Stimulated activated memory B cell treated with anti-CD40 and anti-IgM and Interleukin-4, amounts not matched to agents 10 μg/mL and 1 μg/mL and 100 μg/mL, for 72 hours (primary cell): ENCODE results near the gene C5orf47.

ENCODE experiments used
- ATAC-seq: fragments of 150-1000 bp; cut with Tn5 transposase; 2 replicates; pipeline ENCODE4 v1.10.0; 2021
- H3K27ac Mint-ChIP-seq: one replicate; pipeline ENCODE4 v1.8.0; 2022; ENCODE audit warnings: mild to moderate bottlenecking, mixed read lengths
- H3K27me3 Mint-ChIP-seq: one replicate; pipeline ENCODE4 v1.8.0; 2022; ENCODE audit warnings: mixed read lengths
- H3K36me3 Mint-ChIP-seq: one replicate; pipeline ENCODE4 v1.8.0; 2022; ENCODE audit warnings: mixed read lengths
- H3K4me1 Mint-ChIP-seq: one replicate; pipeline ENCODE4 v1.8.0; 2022; ENCODE audit warnings: mixed read lengths
- H3K4me3 Mint-ChIP-seq: one replicate; pipeline ENCODE4 v1.8.0; 2022; ENCODE audit warnings: mild to moderate bottlenecking, moderate library complexity, mixed read lengths
- H3K9me3 Mint-ChIP-seq: one replicate; pipeline ENCODE4 v1.8.0; 2022; ENCODE audit warnings: mixed read lengths

C5orf47 gene

DNA sequence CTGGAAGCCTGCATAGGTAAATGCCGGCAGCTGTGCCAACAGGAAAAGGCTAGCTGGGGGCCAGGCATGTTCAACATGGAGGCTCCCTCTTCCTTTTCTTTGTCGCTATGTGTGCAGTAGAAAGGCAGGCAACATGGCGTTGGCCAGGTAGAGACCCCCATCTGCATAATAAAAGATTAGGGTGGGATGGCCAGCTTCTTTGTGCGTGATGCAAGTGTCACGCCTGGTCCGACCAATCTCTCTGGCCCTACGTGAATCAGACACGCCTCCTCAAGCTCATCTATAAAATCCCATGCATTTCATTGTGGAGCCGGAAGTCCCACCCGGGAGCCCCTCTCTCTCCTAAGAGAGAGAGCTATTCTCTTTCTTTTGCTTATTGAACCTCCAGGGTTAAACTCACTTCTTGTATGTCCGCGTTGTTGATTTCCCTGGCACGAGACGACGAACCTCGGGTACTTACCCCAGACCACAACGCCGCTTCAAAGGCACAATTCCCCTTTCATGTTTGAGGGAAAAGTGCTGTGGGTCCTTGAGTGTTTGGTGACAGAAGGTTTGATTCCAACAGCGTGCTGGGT is 25.0 kb upstream of the C5orf47 start:
- peaks cover 9% of the 10 kb centered on the region for H3K36me3 Mint-ChIP-seq
- ATAC-seq: no peak
- no peak overlapping the region for H3K27ac Mint-ChIP-seq
- H3K27me3 Mint-ChIP-seq: peaks cover 3% of the 10 kb centered on the region
- no peaks in the 10 kb centered on the region for H3K9me3 Mint-ChIP-seq
- H3K4me1 Mint-ChIP-seq: no peaks in the 10 kb centered on the region
- H3K4me3 Mint-ChIP-seq: no peak overlapping the region

- Mint-ChIP-seq H3K4me3 (no peak overlapping the region), H3K4me1 (no peaks in the 10 kb centered on the region), H3K27me3 (peaks cover 8% of the 10 kb centered on the region), H3K27ac (no peak overlapping the region), H3K36me3 (peaks cover 9% of the 10 kb centered on the region), H3K9me3 (no peaks in the 10 kb centered on the region)
- ATAC-seq: no peak
These were observed 24.5 kb upstream of the C5orf47 start for GRCh38 chr5:173964506-173964905.

GRCh38 chr5:173967241-173967640 is 21.7 kb upstream of the C5orf47 start:
- ATAC-seq: no peak
- no peak overlapping the region for H3K4me3 Mint-ChIP-seq
- H3K36me3 Mint-ChIP-seq: peaks cover 9% of the 10 kb centered on the region
- no peak overlapping the region for H3K27ac Mint-ChIP-seq
- peaks cover 26% of the 10 kb centered on the region for H3K27me3 Mint-ChIP-seq
- no peaks in the 10 kb centered on the region for H3K4me1 Mint-ChIP-seq
- H3K9me3 Mint-ChIP-seq: peaks cover 3% of the 10 kb centered on the region

DNA sequence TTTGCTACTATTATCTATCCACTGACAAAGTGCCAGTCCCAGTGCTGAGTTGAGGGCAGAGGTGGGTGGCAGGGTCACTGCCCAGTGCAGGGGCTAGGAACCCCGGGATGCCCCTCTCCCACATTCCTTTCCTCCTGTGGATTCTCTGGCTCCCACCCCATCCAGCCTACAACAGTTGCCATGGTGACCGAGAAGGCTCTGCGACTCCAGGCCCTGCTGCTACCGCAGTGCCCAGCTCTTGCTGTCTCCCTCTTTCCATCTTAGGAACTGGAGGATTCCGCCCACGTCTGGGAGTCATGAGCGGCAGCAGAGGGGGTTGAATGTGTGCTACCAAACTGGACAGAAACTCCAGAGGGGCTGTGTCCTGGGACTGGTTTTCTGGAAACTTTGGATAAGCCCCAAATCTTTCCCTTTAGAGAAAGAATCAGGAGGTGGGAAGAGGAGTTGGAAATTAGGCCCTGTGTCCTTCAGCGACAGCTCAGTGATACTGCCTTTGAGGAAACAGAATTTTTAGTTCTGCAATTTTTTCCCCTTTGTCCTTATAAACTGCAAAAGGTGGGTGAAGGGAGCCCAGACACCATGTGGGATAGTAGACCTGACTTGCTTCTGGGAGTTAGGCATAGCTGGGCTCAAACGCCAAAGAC is 20.7 kb upstream of the C5orf47 start:
- no peak overlapping the region for H3K4me3 Mint-ChIP-seq
- no peaks in the 10 kb centered on the region for H3K36me3 Mint-ChIP-seq
- H3K27me3 Mint-ChIP-seq: peaks cover 29% of the 10 kb centered on the region
- ATAC-seq: no peak
- no peak overlapping the region for H3K27ac Mint-ChIP-seq
- peaks cover 6% of the 10 kb centered on the region for H3K4me1 Mint-ChIP-seq
- peaks cover 3% of the 10 kb centered on the region for H3K9me3 Mint-ChIP-seq

DNA sequence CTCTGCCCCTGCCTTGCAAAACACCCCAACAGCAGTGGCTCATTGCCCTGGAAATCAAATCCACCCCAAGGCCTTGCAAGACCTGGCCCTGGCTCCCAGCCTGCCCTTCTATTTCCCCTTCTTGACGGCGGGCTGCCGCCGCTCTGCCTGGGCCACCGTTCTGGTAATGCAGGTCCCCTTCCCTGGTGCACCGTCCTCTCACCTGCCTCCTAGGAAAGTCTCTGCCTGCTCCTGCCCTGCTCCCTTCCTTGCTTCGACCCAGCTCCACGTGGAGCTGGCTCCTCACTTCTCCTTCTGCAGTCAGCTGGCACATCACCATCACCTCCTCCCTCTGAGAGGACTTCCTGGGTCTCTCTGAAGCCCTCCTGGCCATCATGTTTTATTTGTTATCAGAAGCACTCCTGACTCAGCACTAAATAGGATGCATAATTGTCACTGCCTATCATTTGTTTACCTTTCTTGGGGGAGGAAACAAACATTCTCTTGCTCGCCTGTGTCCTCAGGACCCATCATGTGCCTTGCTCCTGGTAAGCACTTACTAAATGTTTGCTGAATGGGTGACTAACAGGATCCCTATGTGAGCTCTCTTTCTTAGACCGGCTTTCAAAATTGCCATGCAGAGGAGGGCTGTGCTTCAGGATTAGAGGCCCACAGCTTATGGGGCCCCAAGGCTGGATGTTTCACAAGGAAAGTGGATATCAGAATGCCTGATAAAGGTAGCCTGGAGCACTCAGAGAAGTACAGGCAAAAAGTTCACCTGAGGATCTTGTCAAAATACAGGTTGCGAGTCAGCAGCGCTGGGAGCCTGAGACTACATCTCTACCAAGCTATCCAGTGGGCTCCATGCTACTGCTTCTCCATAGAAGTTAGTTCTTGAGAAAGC is 19.6 kb upstream of the C5orf47 start:
- no peak for ATAC-seq
- Mint-ChIP-seq H3K27me3 (peaks cover 40% of the 10 kb centered on the region), H3K27ac (no peak overlapping the region), H3K4me3 (no peak overlapping the region), H3K4me1 (peaks cover 14% of the 10 kb centered on the region), H3K9me3 (peaks cover 3% of the 10 kb centered on the region), H3K36me3 (no peaks in the 10 kb centered on the region)

DNA sequence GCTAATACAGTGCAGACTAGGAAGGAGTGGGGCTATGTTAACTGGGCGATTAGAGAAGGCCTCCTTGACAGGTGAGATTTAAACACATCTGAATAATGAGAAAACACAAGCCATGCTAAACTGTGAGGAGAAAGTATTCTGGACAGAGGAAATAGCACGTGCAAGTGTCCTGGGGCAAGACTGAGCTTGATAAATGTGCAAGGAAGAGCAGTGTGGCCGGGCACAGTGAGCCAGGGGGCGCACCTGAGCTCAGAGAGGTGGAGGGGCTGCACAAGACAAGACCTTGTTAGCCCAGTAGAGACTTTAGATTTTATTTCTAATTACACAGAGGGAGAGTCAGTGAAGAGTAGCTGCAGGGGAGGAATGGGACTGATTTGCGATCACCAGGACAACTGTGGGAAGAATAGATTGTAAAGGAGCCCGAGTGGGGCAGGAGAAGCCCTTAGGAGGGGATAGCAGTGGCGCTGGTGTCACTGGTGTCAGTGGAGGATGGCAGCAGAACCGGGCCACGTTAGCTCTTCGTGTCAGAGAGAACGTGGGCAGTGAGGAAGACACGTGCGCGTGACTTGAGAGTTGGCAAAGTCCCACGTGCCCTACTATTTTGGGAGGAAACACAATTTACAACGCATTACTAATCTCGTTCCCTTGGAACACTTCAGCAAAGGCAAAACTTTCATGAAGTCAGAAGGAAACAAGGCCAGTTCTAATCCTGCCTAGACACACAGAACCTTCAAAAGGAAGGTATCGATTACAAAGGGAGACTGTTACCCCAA is 17.9 kb upstream of the C5orf47 start:
- ATAC-seq: no peak
- Mint-ChIP-seq H3K27me3 (peaks cover 40% of the 10 kb centered on the region), H3K4me3 (no peak overlapping the region), H3K4me1 (peaks cover 14% of the 10 kb centered on the region), H3K36me3 (no peaks in the 10 kb centered on the region), H3K27ac (no peak overlapping the region), H3K9me3 (peaks cover 3% of the 10 kb centered on the region)

GRCh38 chr5:173971681-173972345 is 17.2 kb upstream of the C5orf47 start:
- Mint-ChIP-seq H3K36me3 (no peaks in the 10 kb centered on the region), H3K4me3 (no peak overlapping the region), H3K9me3 (peaks cover 3% of the 10 kb centered on the region), H3K27me3 (peaks cover 40% of the 10 kb centered on the region), H3K4me1 (peaks cover 14% of the 10 kb centered on the region), H3K27ac (no peak overlapping the region)
- ATAC-seq: no peak

DNA sequence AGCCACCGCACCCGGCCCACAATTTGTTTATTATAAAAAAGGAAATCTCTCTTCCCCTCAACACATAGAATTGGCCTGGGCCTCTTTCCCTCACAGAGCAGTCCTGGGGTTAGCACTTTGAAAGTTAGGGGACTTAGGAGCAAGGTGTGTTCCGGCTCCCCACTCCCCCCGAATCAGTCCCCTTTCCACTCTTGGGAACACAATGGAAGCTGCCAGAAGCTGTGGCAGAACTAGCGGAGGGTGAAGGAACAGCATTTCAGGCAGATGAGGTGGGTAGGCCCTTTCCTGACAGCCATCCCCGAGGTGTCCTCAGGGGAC is 16.4 kb upstream of the C5orf47 start:
- no peaks in the 10 kb centered on the region for H3K36me3 Mint-ChIP-seq
- no peak overlapping the region for H3K4me3 Mint-ChIP-seq
- peaks cover 40% of the 10 kb centered on the region for H3K27me3 Mint-ChIP-seq
- peaks cover 14% of the 10 kb centered on the region for H3K4me1 Mint-ChIP-seq
- H3K27ac Mint-ChIP-seq: no peak overlapping the region
- no peak for ATAC-seq
- peaks cover 3% of the 10 kb centered on the region for H3K9me3 Mint-ChIP-seq

- H3K27me3 Mint-ChIP-seq: peaks cover 40% of the 10 kb centered on the region
These were observed 15.9 kb upstream of the C5orf47 start for GRCh38 chr5:173972925-173973615.

GRCh38 chr5:173973616-173973969 is 15.4 kb upstream of the C5orf47 start:
- peak overlapping the region; percentile 52 for H3K27ac Mint-ChIP-seq
- H3K4me1 Mint-ChIP-seq: peaks cover 14% of the 10 kb centered on the region

More at GRCh38 chr5:173972925-173973615, 15.9 kb upstream of the C5orf47 start:
- H3K4me3 Mint-ChIP-seq: peak overlapping the region; percentile 81
- peak overlapping the region; percentile 52 for H3K27ac Mint-ChIP-seq
- H3K36me3 Mint-ChIP-seq: no peaks in the 10 kb centered on the region
- H3K4me1 Mint-ChIP-seq: peaks cover 14% of the 10 kb centered on the region
- peaks cover 3% of the 10 kb centered on the region for H3K9me3 Mint-ChIP-seq
- peak; percentile 81 for ATAC-seq

DNA sequence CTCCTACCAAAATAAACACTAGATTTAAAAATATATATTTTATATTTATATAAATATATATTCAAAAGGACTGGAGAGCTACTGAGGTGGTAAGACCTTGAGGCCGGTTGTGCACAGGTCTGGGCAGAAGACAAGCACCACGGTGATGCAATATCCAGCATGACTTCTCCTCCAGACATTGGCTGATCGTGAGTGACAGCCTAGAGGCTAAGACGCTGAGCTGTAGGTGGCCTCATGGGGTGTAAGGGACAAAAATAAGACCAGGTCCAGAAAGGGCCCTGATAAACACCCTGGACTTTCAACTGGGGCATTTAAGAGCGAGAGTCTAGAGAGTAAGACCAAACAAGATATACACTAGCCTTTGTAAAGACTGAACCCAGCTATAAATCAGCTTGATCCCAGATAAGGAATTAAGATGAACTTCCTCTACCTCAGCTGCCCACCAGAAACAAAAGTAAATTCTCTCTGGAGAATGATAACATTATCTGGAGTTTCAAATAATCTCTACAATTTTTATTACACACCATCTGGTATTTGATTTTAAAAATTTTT is 14.2 kb upstream of the C5orf47 start:
- Mint-ChIP-seq H3K36me3 (no peaks in the 10 kb centered on the region), H3K27ac (no peak overlapping the region), H3K4me3 (no peak overlapping the region), H3K9me3 (peaks cover 3% of the 10 kb centered on the region), H3K27me3 (peaks cover 44% of the 10 kb centered on the region), H3K4me1 (peaks cover 14% of the 10 kb centered on the region)
- no peak for ATAC-seq

More at GRCh38 chr5:173973616-173973969, 15.4 kb upstream of the C5orf47 start:
- peak overlapping the region; percentile 81 for H3K4me3 Mint-ChIP-seq
- peaks cover 44% of the 10 kb centered on the region for H3K27me3 Mint-ChIP-seq
- ATAC-seq: peak; percentile 35
- peaks cover 3% of the 10 kb centered on the region for H3K9me3 Mint-ChIP-seq
- no peaks in the 10 kb centered on the region for H3K36me3 Mint-ChIP-seq

GRCh38 chr5:173981185-173981761 is 7.7 kb upstream of the C5orf47 start:
- H3K27me3 Mint-ChIP-seq: peaks cover 66% of the 10 kb centered on the region
- no peak overlapping the region for H3K27ac Mint-ChIP-seq
- no peaks in the 10 kb centered on the region for H3K4me1 Mint-ChIP-seq
- peaks cover 6% of the 10 kb centered on the region for H3K36me3 Mint-ChIP-seq
- peaks cover 6% of the 10 kb centered on the region for H3K9me3 Mint-ChIP-seq
- no peak for ATAC-seq
- H3K4me3 Mint-ChIP-seq: no peak overlapping the region

DNA sequence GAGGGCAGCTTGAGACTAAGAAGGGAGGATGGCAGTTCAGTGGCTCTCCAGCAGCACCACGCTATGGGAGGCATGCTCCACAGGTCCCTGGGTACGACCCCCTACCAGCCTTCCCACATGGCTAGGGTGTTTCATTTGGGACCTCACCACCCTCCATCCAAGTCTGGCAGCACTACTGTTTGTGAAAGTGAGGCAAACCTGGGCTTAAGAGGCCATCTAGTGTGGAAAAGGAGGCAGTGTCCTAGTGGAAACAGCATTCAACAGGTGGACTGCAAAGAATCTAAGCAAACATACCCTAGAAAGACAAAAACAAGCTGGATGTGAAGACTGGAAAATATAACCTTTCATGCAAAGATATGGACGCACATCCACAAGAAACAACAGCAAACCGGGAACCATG is 4.8 kb upstream of the C5orf47 start:
- no peak for ATAC-seq
- Mint-ChIP-seq H3K27me3 (peaks cover 55% of the 10 kb centered on the region), H3K27ac (no peak overlapping the region), H3K9me3 (peaks cover 6% of the 10 kb centered on the region), H3K36me3 (peaks cover 6% of the 10 kb centered on the region), H3K4me3 (no peak overlapping the region), H3K4me1 (no peaks in the 10 kb centered on the region)
